Coronary artery (tissue), 2 donors: ENCODE data around the gene LTC4S.
A peak's percentile ranks its signal among the peaks of the same experiment; 100 is the strongest.

Experiments
- DNase-seq: peaks from one replicate; pipeline ENCODE4 v3.0.0-alpha.2; 2017; ENCODE audit warnings: low spot score
- H3K27ac ChIP-seq, 2 donors: fragments of 200-600 bp; sonication (generic); one replicate each; pipeline ENCODE4 v1.5.1; 2016 to 2019
- H3K4me3 ChIP-seq: fragments of 200-600 bp; sonication (generic); 2 replicates; pipeline ENCODE4 v1.5.1; 2016; ENCODE audit warnings: mild to moderate bottlenecking, moderate library complexity
- CTCF ChIP-seq: fragments of 200-600 bp; sonication (generic); IDR thresholded peaks from one replicate; pipeline ENCODE4 v1.5.1; 2019; ENCODE audit warnings: antibody characterized with exemption

Gene LTC4S

GRCh38 chr5:179802950-179803562 is 9.3 kb downstream of the LTC4S start:
- no peak for TF ChIP-seq CTCF
- DNase-seq = no peak

GRCh38 chr5:179803651-179804554 is 10.1 kb downstream of the LTC4S start:
- Histone ChIP-seq H3K27ac (peak overlapping the region in 1 of 2 donors; percentile 1), H3K4me3 (no peak overlapping the region)
- no peak for TF ChIP-seq CTCF

More at GRCh38 chr5:179802950-179803562, 9.3 kb downstream of the LTC4S start:
- Histone ChIP-seq H3K4me3 (no peak overlapping the region), H3K27ac (no peak overlapping the region)

GRCh38 chr5:179804555-179804947 is 10.8 kb downstream of the LTC4S start:
- no peak overlapping the region for H3K4me3 ChIP-seq
- no peak for TF ChIP-seq CTCF
- DNase-seq = no peak
- H3K27ac ChIP-seq = no peak overlapping the region

More at GRCh38 chr5:179803651-179804554, 10.1 kb downstream of the LTC4S start:
- DNase-seq = no peak

- no peak for TF ChIP-seq CTCF
- peak overlapping the region; percentile 79 to 96 for H3K27ac ChIP-seq
- DNase-seq = no peak
These were observed 11.3 kb downstream of the LTC4S start for GRCh38 chr5:179805070-179805528.

GRCh38 chr5:179805529-179806249 is 11.9 kb downstream of the LTC4S start:
- DNase-seq = no peak
- H3K4me3 ChIP-seq = peak overlapping the region; percentile 92
- H3K27ac ChIP-seq = peak overlapping the region; percentile 79 to 96
- TF ChIP-seq CTCF = no peak

More at GRCh38 chr5:179805070-179805528, 11.3 kb downstream of the LTC4S start:
- peak overlapping the region; percentile 92 for H3K4me3 ChIP-seq

GRCh38 chr5:179806250-179807048 is 12.7 kb downstream of the LTC4S start, which contains the start of gene MGAT4B:
Gene MGAT4B, minus strand, starts transcription at chr5:179806866. Its CDS starts 283 bp downstream, at chr5:179806583.
- DNase-seq = no peak
- peak within 1 kb of the TSS; percentile 92 for H3K4me3 ChIP-seq
- TF ChIP-seq CTCF = no peak
- H3K27ac ChIP-seq = peak within 1 kb of the TSS; percentile 79 to 96
